Epithelial cell of esophagus (primary cell): Measurements from ENCODE around the gene SGSH.
"Not testable (repeated sequence)": the region's sequence is repeated elsewhere in the genome, so short reads cannot be mapped to it uniquely, and the experiment has no call there.

Experiments
- DNase-seq: peaks from one replicate; pipeline ENCODE4 v3.0.0; 2010; ENCODE audit warnings: low read depth
- H3K4me3 ChIP-seq: 2 replicates; pipeline ENCODE4 v1.5.1; 2011; ENCODE audit warnings: mild to moderate bottlenecking, low read length, control low read depth
- CTCF ChIP-seq: IDR thresholded peaks from 2 replicates; pipeline ENCODE4 v1.5.1; 2011; ENCODE audit warnings: low read depth, mild to moderate bottlenecking, low read length, control low read depth, inconsistent platforms; ENCODE audit not compliant: insufficient read depth; ENCODE audit errors: missing control alignments

Gene SGSH

GRCh38 chr17:80260069-80260535 is 40.0 kb upstream of the SGSH start:
- no peak for TF ChIP-seq CTCF
- DNase-seq = peak; percentile 65
- H3K4me3 ChIP-seq = peak overlapping the region; percentile 25

- DNase-seq = peak; percentile 51
- no peak for TF ChIP-seq CTCF
- peak overlapping the region; percentile 25 for H3K4me3 ChIP-seq
Observed at GRCh38 chr17:80259457-80260068, 39.4 kb upstream of the SGSH start.

GRCh38 chr17:80258296-80258695 is 38.2 kb upstream of the SGSH start:
- not testable (repeated sequence) for DNase-seq, H3K4me3 ChIP-seq

GRCh38 chr17:80257716-80258213 is 37.6 kb upstream of the SGSH start:
- TF ChIP-seq CTCF = no peak
- H3K4me3 ChIP-seq = no peak overlapping the region

GRCh38 chr17:80256034-80256350 is 35.9 kb upstream of the SGSH start:
- no peak for DNase-seq
- no peak overlapping the region for H3K4me3 ChIP-seq
- no peak for TF ChIP-seq CTCF

More at GRCh38 chr17:80257716-80258213, 37.6 kb upstream of the SGSH start:
- DNase-seq = no peak

- no peak for TF ChIP-seq CTCF
- peak; percentile 91 for DNase-seq
Observed at GRCh38 chr17:80254396-80255251, 34.5 kb upstream of the SGSH start.

GRCh38 chr17:80253631-80254395 is 33.7 kb upstream of the SGSH start:
- no peak overlapping the region for H3K4me3 ChIP-seq
- no peak for TF ChIP-seq CTCF
- no peak for DNase-seq

More at GRCh38 chr17:80254396-80255251, 34.5 kb upstream of the SGSH start:
- no peak overlapping the region for H3K4me3 ChIP-seq
